Pons (tissue), 1 donor: ENCODE measurements around the gene MX1.
"Not testable (repeated sequence)": the region's sequence is repeated elsewhere in the genome, so short reads cannot be mapped to it uniquely, and the experiment has no call there.

Experiments
- DNase-seq: peaks from one replicate; pipeline ENCODE4 v3.0.0-alpha.2; 2016; ENCODE audit warnings: low spot score

Gene MX1

DNA sequence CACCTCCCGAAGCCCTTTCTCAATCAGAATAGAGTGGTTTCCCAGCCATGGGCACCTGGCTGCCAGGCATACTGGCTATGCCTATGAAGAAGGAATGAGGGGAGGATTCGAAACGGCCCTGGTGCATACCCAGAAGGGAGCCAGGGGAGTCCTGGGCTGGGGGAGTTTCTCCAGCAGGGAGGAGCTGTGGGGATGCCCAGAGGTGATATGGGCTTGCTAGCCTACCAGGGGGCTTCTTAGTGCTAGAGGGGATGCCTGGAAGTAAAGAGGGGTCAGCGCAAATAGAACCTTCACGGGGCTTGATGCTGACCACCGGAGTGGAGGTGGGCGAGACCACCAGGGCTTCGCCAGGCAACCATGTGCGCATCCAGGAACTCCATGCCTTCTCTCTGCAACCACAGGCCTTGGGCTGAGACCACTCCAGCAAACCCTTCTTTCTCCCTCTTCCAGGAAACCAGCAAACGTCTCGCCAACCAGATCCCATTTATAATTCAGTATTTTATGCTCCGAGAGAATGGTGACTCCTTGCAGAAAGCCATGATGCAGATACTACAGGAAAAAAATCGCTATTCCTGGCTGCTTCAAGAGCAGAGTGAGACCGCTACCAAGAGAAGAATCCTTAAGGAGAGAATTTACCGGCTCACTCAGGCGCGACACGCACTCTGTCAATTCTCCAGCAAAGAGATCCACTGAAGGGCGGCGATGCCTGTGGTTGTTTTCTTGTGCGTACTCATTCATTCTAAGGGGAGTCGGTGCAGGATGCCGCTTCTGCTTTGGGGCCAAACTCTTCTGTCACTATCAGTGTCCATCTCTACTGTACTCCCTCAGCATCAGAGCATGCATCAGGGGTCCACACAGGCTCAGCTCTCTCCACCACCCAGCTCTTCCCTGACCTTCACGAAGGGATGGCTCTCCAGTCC lies 18.2 kb upstream of the MX1 start:
- DNase-seq: no peak

DNA sequence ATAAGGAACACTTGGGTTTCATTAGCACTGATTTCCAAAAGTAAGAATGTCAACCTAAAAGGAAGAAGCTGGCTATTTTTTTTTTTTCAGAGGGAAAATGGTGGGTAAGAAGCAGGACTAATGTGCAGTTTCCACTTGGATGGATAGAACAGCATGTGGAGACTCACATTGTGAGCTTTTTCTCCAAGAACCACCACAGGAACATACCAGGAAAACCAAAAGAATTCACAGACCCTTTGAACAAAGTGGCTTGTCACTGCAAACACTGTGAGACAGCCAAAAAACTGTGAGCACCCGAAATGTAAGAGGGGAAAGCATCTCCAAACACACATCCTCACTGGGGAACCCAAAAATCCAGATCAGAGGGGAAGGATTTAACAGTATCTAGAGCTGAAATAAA lies 15.7 kb upstream of the MX1 start:
- DNase-seq: no peak

DNA sequence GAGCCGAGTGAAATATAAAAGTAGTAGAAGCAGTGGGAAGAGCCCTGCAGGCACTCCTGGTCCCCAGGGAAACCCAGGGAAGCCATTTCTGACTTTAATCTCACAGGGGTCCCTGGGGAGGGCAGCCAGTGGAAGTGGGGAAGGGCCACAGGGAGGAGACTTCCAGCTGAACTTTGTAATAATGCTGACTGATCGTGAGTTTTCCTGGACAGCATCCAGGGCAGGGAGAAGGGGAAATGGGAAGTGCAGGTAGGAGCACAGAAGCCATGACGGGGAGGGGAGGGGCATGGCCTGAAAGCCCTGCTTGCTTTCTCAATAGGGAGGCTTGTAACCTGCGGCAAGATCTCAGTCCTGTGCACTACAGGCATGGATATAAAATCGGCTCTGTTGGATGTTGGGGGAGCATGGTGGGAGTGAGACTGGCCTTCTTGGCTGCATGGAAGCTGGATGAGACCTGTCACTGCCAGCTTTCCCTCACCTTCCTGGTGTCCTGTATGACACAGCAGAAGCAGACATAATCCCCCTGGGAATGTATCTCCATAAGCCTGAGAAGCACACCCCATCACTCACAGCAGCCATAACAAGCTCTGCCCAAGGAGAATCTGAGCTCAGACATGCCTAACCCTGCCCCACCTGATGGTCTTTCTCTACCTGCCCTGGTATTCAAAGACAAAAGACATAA lies 15.1 kb upstream of the MX1 start:
- no peak for DNase-seq

DNA sequence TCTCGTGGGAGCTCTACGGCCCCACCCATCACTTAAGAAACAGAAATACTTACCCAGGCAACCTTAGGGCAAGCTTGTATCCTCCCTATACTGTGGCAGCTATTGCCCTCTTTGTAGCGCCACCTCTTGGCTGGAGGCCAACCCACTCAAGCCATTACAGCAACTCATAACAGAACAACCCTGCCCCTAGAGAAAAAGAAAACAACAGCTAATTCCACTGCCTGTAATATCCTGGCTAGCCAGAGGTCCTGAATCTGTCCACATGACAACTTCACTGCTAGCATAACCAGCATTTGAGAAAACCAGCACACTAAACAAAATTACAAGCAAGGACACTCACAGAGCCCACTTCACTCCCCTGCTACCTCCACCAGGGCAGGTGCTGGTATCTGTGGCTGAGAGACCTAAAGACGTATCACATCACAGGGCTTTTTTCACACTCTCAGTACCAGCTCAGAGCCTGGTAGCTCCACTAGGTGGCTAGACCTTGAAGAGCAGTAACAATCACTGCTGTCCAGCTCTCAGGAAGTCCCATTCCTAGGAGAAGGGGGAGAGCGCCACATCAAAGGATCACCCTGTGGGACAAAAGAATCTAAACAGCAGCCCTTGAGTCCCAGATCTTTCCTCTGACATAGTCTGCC lies 14.5 kb upstream of the MX1 start:
- DNase-seq: no peak

DNA sequence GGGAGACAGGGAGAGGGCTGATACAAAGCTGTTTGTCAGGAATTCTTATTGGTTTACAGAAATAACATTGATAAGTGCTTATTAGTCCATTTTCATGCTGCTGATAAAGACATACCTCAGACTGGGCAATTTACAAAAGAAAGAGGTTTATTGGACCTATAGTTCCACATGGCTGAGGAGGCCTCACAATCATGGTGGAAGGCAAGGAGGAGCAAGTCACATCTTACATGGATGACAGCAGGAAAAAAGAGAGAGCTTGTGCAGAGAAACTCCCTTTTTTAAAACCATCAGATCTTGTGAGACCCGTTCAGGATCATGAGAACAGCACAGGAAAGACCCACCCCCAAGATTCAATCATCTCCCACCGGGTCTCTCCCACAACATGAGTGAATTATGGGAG lies 8.5 kb upstream of the MX1 start:
- DNase-seq: not testable (repeated sequence)

DNA sequence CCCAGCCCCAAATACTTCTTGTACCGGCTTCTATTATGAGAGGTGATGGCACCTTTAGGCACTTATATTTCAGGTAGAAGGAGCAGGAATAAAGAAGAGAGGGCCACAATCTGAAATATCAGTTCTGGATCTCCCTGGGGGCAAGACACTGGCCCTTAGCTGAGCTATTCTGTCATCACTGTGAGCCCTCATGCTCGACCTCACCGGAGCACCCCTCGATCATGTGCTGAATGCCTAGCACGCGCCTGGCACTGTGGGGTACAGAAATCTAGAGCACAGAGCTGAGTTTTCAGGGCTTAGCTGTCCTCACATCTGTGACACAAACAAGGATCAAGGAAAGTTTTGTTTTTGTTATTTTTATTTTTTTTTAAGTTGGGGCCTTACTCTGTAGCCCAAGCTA lies 7.6 kb upstream of the MX1 start:
- no peak for DNase-seq

DNA sequence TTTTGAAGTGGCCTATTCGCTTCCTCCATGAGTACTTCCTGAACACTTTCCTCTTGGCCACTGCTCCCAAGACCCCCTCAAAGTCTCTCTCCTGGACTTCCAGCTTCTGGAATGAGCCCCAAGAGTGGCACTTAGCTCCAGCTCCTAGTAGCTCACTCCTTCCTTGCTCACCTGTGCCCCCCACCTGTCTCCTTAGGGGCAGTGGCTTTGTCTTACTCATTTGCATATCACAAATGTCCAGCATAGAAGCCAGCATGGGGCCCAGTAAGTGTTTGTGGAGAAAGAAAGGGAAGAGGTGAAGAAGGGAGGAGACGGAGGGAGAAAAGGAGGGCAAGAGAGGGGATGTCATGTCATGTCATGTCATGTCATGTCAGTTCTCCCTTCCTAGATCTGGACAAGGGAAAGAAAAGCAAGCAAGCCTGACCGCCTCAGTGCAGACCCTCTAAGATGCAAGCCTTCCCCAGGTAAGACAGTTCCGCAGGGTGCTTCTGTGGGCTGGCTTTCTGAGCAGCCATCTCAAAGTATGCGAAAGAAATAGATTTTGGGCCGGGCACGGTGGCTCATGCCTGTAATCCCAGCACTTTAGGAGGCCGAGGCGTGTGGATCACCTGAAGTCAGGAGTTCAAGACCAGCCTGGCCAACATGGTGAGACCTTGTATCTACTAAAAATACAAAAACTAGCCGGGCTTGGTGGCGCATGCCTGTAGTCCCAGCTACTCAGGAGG lies 6.9 kb upstream of the MX1 start:
- DNase-seq: no peak

DNA sequence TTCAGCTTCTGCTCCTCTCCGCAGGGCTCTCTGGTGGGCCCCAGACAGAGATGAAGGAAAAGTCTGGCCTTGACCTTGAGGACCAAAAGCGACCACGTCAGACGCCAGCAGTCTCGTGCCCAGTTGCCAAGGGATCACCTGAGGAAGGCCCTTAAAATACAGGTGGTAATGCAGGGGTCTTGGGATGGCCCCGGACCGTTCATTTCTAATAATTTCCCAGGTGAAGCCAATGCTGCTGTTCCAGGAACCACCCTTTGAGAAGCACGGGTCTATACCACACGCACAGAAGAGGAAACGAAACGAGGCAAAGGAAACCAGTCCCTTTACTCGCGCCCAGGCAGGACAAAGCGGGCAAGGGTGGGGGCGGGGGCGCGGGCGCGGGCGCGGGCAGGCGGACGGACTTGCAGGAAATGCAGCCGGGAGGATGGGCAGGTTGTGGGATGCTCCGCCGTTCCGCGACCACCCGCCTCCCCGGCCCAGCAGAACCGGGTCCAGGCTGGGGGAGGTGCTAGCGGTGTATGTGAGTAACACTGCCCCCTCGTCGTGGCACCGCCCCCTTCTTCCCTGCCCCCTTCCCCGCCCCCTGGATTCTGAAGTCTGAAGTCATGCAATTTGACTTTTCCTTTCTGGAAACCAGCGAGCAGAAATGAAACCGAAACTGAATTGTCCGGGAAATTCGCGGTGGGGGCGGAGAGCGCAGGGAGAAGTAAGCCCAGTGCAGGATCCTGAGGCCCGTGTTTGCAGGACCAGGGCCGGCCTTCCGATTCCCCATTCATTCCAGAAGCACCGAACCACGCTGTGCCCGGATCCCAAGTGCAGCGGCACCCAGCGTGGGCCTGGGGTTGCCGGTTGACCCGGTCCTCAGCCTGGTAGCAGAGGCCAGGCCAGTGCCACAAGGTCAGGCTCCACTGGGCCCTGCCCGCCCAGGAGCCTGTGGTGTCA lies 5.8 kb upstream of the MX1 start:
- DNase-seq: peak; percentile 74

DNA sequence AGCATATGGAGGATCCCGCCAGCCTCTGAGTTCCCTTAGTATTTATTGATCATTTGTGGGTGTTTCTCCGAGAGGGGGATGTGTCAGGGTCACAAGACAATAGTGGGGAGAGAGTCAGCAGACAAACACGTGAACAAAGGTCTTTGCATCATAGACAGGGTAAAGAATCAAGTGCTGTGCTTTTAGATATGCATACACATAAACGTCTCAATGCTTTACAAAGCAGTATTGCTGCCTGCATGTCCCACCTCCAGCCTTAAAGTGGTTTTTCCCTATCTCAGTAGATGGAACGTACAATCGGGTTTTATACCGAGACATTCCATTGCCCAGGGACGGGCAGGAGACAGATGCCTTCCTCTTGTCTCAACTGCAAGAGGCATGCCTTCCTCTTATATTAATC lies 5.0 kb upstream of the MX1 start:
- not testable (repeated sequence) for DNase-seq

DNA sequence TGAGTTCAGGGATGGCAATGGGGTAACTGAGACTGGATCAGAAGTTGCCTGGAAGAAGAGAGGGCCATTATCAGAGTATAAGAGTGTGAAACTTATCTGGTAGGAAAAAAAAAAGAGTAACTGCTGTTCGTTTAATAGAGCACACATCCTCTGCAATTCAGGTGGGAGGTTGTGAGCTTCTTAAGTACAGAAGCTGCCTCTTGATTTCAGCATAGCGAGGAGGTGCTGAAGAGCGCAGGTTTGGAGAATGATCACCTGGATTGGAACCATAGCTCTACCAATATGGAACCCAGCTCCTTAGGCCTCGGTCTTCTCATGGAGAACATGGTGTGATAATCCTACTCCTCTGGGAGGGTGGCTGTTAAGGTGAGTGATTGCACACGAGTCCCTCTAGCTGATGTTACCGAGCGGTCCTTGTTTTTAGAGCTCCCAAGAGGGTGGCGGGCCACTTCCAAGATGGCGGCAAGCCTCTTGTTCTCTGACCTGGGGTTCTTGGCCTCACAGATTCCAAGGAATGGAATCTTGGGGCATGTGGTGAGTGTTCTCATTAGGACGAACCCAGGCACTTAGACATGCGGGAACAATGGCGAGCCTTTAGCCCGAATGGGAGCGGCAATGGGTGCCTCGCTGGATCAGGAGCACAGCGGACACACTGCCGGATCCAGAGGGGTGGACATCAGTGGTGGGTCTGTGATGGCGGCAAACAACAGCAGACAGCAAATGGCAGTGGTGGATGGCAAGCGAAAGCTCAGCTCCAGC lies 3.3 kb upstream of the MX1 start:
- no peak for DNase-seq

DNA sequence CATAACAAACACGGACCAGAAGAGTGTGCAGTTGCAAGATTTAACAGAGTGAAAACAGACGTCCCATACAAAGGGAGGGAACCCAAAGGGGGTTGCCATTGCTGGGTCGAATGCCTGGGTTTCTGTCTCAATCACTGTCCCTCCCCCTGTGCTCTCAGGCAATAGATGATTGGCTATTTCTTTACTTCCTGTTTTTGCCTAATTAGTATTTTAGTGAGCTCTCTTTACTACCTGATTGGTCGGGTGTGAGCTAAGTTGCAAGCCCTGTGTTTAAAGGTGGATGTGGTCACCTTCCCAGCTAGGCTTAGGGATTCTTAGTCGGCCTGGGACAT lies 2.8 kb upstream of the MX1 start:
- not testable (repeated sequence) for DNase-seq

DNA sequence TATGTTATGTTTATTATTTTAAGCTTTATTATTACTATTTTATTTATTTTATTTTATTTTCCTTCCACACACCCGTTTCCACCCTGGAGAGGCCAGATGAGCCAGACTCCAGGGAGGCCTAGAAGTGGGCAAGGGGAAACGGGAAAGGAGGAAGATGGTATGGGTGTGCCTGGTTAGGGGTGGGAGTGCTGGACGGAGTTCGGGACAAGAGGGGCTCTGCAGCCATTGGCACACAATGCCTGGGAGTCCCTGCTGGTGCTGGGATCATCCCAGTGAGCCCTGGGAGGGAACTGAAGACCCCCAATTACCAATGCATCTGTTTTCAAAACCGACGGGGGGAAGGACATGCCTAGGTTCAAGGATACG lies 468 bp upstream of the MX1 start:
- no peak for DNase-seq

DNA sequence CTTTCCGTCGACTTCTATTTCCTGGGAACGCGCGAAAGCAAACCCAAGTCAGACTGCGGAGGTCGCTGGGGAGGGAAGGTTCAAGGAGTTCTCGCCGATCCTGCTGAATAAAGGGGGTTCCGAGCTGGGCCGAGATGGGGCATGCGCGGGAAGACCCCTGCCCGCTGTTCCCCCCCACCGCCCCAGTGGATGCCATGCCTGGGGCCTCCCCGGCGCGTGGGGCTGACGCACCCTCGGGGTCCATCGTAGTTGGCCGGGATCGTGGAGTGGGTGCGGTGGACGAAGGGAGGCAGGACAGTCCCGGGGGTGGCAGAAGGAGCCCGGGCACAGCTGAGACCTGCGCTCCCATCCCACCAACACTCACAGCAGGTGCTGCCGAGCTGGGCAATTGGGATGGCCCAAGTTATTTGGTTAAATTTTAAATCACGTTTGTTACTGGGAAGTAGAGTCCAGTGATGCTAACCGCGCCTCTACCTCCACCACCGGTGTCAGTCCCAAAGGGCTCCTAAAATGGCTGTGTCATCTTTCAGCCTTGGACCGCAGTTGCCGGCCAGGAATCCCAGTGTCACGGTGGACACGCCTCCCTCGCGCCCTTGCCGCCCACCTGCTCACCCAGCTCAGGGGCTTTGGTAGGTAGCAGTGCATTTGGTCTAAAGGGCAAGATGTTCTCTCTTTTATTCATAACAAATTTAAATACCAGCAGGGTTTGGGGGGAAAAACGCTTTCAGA lies 801 bp downstream of the MX1 start:
- DNase-seq: no peak

DNA sequence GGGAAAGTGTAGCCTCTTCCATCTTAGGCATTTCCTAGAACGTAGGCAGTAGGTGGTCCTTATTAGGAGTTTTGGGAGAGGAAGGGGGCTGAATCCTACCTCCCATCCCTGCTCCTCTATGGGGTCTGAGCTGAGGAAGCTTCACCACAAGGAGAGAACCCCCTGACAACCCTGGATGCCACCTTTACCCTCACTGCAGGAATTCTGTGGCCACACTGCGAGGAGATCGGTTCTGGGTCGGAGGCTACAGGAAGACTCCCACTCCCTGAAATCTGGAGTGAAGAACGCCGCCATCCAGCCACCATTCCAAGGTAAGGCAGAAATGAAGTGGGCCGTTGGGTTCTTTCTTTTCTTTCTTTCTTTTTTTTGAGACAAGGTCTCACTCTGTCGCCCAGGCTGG lies 1.5 kb downstream of the MX1 start:
- DNase-seq: no peak

DNA sequence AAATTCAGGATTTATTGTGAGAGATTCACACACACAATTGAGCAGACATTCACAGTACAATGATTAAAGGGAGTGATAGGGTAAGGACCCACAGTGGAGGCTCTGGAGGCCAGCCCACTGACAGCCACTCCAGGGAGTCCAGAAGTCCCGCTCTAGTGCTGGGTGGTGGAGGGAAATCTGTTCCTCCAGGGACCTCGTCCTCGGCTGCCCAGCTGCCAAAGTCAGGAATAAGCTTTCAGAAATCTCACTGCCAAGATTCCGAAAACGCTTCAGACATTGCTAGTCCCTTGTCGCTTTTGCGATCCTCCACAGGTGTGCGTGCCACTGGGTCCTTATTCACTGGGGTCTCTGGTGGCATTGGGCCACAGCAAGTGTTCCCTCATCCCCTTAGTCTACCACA lies 2.3 kb downstream of the MX1 start:
- DNase-seq: no peak

DNA sequence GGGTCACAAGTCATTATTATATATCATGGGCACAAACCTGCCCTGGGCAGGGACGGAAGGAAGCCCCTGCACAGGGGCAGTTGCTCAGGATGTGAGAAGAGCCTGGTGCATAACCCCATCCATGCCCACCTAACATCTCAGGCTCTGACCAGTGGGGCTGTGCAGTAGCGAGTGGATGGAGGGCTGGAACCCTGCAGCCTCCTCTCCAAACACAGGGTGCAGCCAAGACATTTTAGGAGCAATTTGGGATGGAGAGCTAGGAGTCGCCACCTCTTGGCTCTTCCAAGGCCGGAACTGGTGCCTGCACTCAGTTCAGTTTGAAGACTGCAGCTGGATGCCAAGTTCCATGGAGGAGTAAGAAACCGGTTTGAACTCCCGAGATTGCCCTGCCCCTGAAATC lies 2.8 kb downstream of the MX1 start:
- no peak for DNase-seq

DNA sequence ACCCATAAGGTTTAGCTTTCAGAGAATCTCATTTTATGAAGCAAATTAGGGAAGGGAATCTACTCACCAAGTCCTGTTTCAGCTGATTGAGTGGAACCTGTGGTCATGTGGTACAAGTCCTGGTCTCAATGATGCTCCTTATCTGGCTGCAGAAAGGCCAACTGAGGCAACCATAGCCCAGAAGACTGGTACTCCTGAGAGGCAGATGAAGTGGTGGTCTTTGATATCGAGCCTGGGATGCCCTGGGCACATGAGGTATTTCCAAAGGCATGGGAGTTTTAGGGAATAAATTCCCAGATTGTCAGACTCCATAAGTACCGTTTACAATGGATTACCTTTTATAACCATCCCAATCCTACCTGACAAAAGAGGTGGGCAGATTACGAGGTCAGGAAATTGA lies 3.3 kb downstream of the MX1 start:
- no peak for DNase-seq

DNA sequence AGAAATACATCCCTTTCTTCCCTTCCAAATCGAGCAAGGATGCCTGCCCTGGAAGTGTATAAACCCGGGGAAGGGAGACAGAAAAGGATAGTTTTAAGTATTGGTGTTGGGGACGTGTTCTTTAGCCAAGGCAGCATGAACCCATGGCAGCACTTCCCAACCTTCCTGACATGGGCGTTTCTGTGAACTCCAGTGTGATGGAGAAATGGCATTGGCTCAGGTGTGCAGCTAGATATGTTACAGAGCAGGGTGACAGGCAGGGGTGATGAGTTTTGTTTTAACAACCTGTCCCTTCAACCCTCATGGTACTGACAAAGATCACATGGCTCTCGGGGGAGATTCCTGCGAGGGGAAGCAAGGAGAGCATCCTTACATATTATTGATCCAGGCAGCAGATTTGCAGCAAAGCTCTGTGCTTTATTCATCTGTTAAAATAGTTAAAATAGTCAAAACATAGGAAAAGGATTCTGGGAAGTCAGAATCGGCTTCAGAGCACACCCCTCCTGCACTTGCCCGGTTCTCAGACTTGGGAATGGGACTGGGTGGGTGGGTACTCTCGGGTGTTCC lies 4.0 kb downstream of the MX1 start:
- no peak for DNase-seq

DNA sequence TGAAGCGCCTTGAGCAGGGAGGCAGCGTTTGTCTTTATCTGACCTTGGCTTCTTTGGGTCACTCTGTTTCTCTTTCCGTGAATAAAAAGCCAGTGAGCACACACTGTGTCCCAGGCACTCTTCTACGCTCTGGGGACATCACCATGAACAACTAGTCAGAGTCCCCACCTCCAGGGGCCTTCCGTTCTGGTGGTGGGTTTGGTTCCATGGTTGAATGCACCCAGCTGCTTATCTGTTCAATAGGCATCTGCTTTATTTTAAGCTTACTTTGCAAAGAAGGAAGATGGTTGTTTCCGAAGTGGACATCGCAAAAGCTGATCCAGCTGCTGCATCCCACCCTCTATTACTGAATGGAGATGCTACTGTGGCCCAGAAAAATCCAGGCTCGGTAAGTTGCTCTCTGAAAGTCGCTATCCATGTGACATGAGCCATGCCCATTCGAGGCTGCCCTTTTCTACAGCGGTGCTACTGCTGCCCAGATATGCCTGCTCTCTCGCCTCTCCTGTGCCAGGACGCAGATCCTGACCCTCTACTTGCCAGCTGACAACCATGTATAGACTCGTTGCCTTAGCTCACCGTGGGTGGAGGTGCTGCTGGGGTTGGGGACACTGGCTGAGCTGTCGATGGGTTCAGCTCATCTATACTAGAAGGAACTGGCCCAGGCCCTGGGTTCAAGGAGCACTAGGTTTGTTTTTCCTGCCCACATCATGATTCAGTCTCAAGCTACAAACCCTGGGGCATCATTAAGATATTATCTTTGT lies 5.9 kb downstream of the MX1 start:
- no peak for DNase-seq
